Transverse colon (tissue), 4 donors: Measurements from ENCODE around the gene KLHDC1. TPM values are rescaled to one million over a fixed set of nuclear protein-coding genes. Genes with fewer than 3 reads are reported as not detected.
"Not testable (repeated sequence)": the region's sequence is repeated elsewhere in the genome, so short reads cannot be mapped to it uniquely, and the experiment has no call there.

ENCODE experiments used
- DNase-seq: peaks from one replicate; pipeline ENCODE4 v3.0.0-alpha.2; 2019
- H3K27ac ChIP-seq, 4 donors: fragments of 200-600 bp; sonication (generic); 2 replicates each; pipeline ENCODE4 v1.5.1; 2016 to 2018; ENCODE audit warnings: inconsistent platforms in 4 of 4
- H3K27me3 ChIP-seq: fragments of 200-600 bp; sonication (generic); 2 replicates; pipeline ENCODE4 v1.5.1; 2017; ENCODE audit warnings: inconsistent platforms
- H3K36me3 ChIP-seq, 4 donors: fragments of 200-600 bp; sonication (generic); 2 replicates each; pipeline ENCODE4 v1.5.1; 2017 to 2019; ENCODE audit warnings: inconsistent platforms in 4 of 4
- H3K4me1 ChIP-seq, 4 donors: fragments of 200-600 bp; sonication (generic); 2 replicates each; pipeline ENCODE4 v1.5.1; 2017 to 2020; ENCODE audit warnings: inconsistent platforms in 4 of 4
- H3K4me3 ChIP-seq, 4 donors: fragments of 200-600 bp; sonication (generic); 1 replicate in 1 of 4; 2 replicates in 3 of 4; pipeline versions ENCODE4 v1.5.1 to v1.6.1; 2017 to 2019; ENCODE audit warnings: inconsistent platforms in 4 of 4
- H3K9me3 ChIP-seq, 2 donors: fragments of 200-600 bp; sonication (generic); 2 replicates each; pipeline ENCODE4 v1.5.1; 2017 to 2019; ENCODE audit warnings: inconsistent platforms in 2 of 2
- EP300 ChIP-seq: sonication (generic); formaldehyde crosslinking; IDR thresholded peaks from one replicate; pipeline ENCODE4 v1.6.1; 2017; ENCODE audit warnings: antibody characterized with exemption, low read depth
- POLR2A ChIP-seq: fragments of 450-650 bp; IDR thresholded peaks from one replicate; pipeline ENCODE4 v1.6.1; 2016; ENCODE audit warnings: antibody characterized with exemption, mild to moderate bottlenecking, moderate library complexity
- POLR2AphosphoS5 ChIP-seq, 3 donors: sonication (generic); formaldehyde crosslinking; IDR thresholded peaks; one replicate each; pipeline ENCODE4 v1.6.1; 2016; ENCODE audit warnings: antibody characterized with exemption in 3 of 3
- WGBS, 2 donors: methylation state at CpG; one replicate each; pipeline ENCODE4 v1.1.5; 2018; ENCODE audit warnings: low coverage in 1 of 2; 5-methylcytosine and 5-hydroxymethylcytosine counted together
- in situ Hi-C, 4 donors: fragments of 200-750 bp; cut with MboI; loops; one replicate each; pipeline versions ENCODE4 v1.15.0 to v1.15.1; 2017; ENCODE audit warnings: low sequenced_read_pairs in 3 of 4, low pct_ligation_motif_present in 1 of 4, low pct_unique_long_range_greater_than_20kb in 1 of 4
- intact Hi-C: fragments of 100-400 bp; cut with DNase I; formaldehyde crosslinking; loops from one replicate; pipeline ENCODE4 v1.15.1; 2023; ENCODE audit warnings: low total_unique reads
- total RNA-seq, 4 donors: library from RNA; depleted of rRNA; stranded (reverse); fragments of >200 nt; gene quantifications; one replicate each; pipeline ENCODE4 v1.1.0, GENCODE V29; 2016
- TF ChIP-seq, protein P1 (sequence below), 5 experiments: fragments of 200-600 bp in 3 of 5; fragments of 450-650 bp in 2 of 5; sonication (generic) in 3 of 5; IDR thresholded peaks; 1 replicate in 2 of 5; 2 replicates in 3 of 5; pipeline ENCODE4 v1.5.1; 2016 to 2017; ENCODE audit warnings: antibody characterized with exemption in 5 of 5, inconsistent platforms in 3 of 5, mild to moderate bottlenecking in 2 of 5, moderate library complexity in 1 of 5

The KLHDC1 gene
- total RNA-seq, 4 donors from 2014 or later, result 4.0 to 9.4 (median 7.9) TPM

DNA sequence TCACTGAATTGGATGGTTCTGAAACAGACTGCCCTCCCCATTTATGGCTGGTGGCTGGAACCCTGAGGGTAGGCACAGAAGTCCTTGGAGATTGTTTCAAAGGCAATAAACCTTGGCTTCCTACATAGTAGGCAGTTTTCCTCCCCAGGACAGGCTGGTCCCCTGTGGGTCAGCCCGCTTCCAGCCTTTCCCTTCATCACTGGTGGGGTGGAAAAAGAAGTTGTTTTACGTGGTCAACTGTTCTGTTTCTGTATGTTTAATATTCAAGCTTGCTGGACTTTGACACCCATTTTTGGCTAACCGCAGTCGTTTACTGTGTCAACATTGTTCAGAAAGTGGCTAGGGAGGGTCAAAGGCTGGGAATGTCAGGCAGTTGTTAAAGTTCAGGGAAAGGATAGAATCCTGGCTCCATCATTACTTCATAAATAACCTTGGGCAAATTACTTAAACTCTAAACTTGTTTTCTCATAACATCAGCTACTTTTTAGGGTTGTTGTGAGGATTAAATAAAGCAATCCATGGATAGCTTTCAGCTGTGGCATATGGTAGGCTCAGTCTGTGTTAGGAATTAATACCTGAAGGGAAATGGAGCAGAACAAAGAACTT is 77.4 kb downstream of the KLHDC1 start:
- WGBS, 2 donors, result 29 to 35% methylated on average over 3 to 4 of the region's 4 CpGs
- peak; percentile 69 for DNase-seq

DNA sequence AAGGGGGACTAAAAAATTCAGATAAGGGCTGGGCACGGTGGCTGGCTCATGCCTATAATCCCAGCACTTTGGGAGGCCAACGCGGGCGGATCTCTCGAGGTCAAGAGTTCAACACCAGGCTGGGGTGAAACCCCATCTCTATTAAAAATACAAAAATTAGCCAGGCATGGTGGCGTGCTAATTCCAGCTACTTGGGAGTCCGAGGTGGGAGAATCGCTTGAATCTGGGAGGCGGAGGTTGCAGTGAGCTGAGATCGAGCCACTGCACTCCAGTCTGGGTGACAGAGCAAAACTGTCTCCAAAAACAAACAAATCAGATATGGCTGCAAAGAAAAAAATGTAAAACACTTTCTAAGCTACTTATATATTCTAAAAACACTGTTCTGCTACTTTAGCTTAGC is 78.8 kb downstream of the KLHDC1 start:
- intact Hi-C loops, DNase-seq, H3K27me3 ChIP-seq, H3K4me3 ChIP-seq, H3K9me3 ChIP-seq: not testable (repeated sequence)
- H3K27ac ChIP-seq, result peak overlapping the region in 2 of 4 donors; percentile 99
- peaks cover 22 to 38% (median 36%) of the 10 kb centered on the region in 4 donors for H3K4me1 ChIP-seq
- WGBS, 2 donors, result 91 to 96% methylated on average over 10 of the region's 10 CpGs
- in situ Hi-C loops, result loop anchor here in 1 of 4 donors (25.0 kb wide), 1 partner anchor 134 kb away; the partner anchor contains the start of gene DNAAF2
- H3K36me3 ChIP-seq, result peaks cover 0 to 35% (median 15%) of the 10 kb centered on the region in 4 donors

More for the DNA sequence above, 77.4 kb downstream of the KLHDC1 start:
- Histone ChIP-seq H3K27ac (peak overlapping the region; percentile 98 to 100 (median 99)), H3K27me3 (no peaks in the 10 kb centered on the region), H3K36me3 (peaks cover 0 to 25% (median 8%) of the 10 kb centered on the region in 4 donors), H3K9me3 (no peaks in the 10 kb centered on the region), H3K4me3 (peak overlapping the region in 3 of 4 donors; percentile 84 to 99 (median 96)), H3K4me1 (peaks cover 22 to 39% (median 38%) of the 10 kb centered on the region in 4 donors)
- intact Hi-C loops, result no loop called here
- in situ Hi-C loops, result loop anchor here in 1 of 4 donors (25.0 kb wide), 1 partner anchor 133 kb away; the partner anchor contains the start of gene DNAAF2
- peak; percentile 17 to 70 (median 68) for TF ChIP-seq POLR2AphosphoS5 (IDR thresholded peaks at IDR 0.05)
- peak; percentile 48 for TF ChIP-seq POLR2A
- TF ChIP-seq EP300, result no peak

DNA sequence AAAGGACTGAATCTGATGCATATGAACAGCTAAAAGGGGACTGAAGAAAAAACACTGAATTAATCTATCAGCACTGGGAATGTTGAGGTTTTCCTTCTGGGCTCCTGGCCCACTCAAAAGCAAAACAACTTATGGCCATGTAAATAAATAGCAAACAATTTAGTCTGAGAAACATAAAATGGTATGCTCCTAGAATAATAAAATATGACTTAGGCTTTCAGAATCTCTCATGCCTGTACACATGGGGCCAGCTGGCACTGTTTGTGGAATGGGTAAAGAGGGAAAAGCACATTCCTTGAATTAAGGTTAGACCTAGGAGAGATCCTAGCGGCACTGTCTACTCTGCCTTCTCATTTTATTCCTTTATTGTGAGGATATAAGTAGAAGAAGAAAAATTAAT is 81.2 kb downstream of the KLHDC1 start:
- Histone ChIP-seq H3K27me3 (no peaks in the 10 kb centered on the region), H3K4me1 (peaks cover 20 to 29% (median 28%) of the 10 kb centered on the region in 4 donors), H3K27ac (no peak overlapping the region), H3K4me3 (no peak overlapping the region), H3K9me3 (no peaks in the 10 kb centered on the region), H3K36me3 (peaks cover 0 to 55% (median 25%) of the 10 kb centered on the region in 4 donors)
- TF ChIP-seq POLR2A, result no peak
- no peak for TF ChIP-seq POLR2AphosphoS5 (IDR thresholded peaks at IDR 0.05)
- TF ChIP-seq, protein P1, sequence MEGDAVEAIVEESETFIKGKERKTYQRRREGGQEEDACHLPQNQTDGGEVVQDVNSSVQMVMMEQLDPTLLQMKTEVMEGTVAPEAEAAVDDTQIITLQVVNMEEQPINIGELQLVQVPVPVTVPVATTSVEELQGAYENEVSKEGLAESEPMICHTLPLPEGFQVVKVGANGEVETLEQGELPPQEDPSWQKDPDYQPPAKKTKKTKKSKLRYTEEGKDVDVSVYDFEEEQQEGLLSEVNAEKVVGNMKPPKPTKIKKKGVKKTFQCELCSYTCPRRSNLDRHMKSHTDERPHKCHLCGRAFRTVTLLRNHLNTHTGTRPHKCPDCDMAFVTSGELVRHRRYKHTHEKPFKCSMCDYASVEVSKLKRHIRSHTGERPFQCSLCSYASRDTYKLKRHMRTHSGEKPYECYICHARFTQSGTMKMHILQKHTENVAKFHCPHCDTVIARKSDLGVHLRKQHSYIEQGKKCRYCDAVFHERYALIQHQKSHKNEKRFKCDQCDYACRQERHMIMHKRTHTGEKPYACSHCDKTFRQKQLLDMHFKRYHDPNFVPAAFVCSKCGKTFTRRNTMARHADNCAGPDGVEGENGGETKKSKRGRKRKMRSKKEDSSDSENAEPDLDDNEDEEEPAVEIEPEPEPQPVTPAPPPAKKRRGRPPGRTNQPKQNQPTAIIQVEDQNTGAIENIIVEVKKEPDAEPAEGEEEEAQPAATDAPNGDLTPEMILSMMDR (IDR thresholded peaks at IDR 0.05), result no peak
- no peak for TF ChIP-seq EP300
- 89 to 91% methylated on average over 1 of the region's 1 CpG for WGBS, 2 donors
- in situ Hi-C loops, result loop anchor here in 1 of 4 donors (25.0 kb wide), 1 partner anchor 137 kb away; the partner anchor contains the start of gene DNAAF2
- intact Hi-C loops, result no loop called here
- no peak for DNase-seq

DNA sequence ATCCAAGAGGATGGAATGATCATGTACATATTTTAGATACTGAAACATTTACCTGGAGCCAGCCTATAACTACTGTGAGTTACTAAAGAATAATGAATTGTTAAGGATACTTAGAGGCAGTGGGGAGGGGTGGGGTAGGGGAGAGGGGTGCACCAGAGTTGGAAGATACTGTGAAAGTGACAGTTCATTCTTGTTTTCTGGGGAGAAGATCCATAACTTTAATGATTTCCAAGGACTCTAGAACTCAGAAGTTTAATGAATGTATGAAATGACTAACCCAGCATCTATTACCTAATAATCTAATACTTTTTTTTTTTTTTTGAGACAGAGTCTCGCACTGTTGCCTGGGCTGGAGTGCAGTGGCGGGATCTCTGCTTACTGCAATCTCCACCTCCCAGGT is 85.5 kb downstream of the KLHDC1 start:
- whole genome bisulfite sequencing, 2 donors, result 96 to 100% methylated on average over 2 of the region's 2 CpGs
- H3K27me3 ChIP-seq, result no peaks in the 10 kb centered on the region
- TF ChIP-seq POLR2A (no peak), POLR2AphosphoS5 (IDR thresholded peaks at IDR 0.05) (no peak), EP300 (no peak)
- TF ChIP-seq, protein P1 (IDR thresholded peaks at IDR 0.05), result no peak
- H3K36me3 ChIP-seq, result peaks cover 0 to 86% (median 40%) of the 10 kb centered on the region in 4 donors
- intact Hi-C loops, result no loop called here
- no peak overlapping the region for H3K27ac ChIP-seq
- no peak for DNase-seq
- in situ Hi-C loops, result no loop called here
- H3K4me1 ChIP-seq, result peaks cover 0 to 5% (median 0%) of the 10 kb centered on the region in 4 donors
- H3K9me3 ChIP-seq, result no peaks in the 10 kb centered on the region
- no peak overlapping the region for H3K4me3 ChIP-seq

DNA sequence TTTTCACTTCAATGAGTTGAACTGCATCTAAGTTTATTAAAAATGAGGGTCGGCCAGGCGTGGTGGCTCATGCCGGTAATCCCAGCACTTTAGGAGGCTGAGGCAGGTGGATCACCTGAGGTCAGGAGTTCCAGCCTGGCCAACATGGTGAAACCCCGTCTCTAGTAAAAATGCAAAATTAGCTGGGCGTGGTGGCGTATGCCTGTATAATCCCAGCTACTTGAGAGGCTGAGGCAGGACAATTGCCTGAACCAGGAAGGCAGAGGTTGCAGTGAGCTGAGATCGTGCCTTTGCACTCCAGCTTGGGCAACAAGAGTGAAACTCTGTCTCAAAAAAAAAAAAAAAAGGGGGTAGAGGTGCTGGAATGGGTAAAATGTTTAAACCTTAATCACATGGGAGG is 88.1 kb downstream of the KLHDC1 start:
- intact Hi-C loops, in situ Hi-C loops: not testable (repeated sequence)
- peaks cover 0 to 91% (median 44%) of the 10 kb centered on the region in 4 donors for H3K36me3 ChIP-seq

More for the DNA sequence above, 88.1 kb downstream of the KLHDC1 start:
- not testable (repeated sequence) for H3K9me3 ChIP-seq, H3K27me3 ChIP-seq, H3K27ac ChIP-seq, H3K4me1 ChIP-seq, DNase-seq, H3K4me3 ChIP-seq
- WGBS, 2 donors, result 57 to 85% methylated on average over 1 to 7 of the region's 7 CpGs
